BLaER1 (cell line): Measurements from ENCODE around the gene IL13.

Experiments used
- H3K27ac ChIP-seq: shearing (Covaris generic); formaldehyde crosslinking; 2 replicates; pipeline ENCODE4 v1.8.1; 2022
- H3K27me3 ChIP-seq: shearing (Covaris generic); formaldehyde crosslinking; 2 replicates; pipeline ENCODE4 v1.8.1; 2022
- H3K36me3 ChIP-seq: shearing (Covaris generic); formaldehyde crosslinking; 2 replicates; pipeline ENCODE4 v1.8.1; 2022
- H3K4me1 ChIP-seq: shearing (Covaris generic); formaldehyde crosslinking; 2 replicates; pipeline ENCODE4 v1.8.1; 2022
- H3K4me2 ChIP-seq: shearing (Covaris generic); formaldehyde crosslinking; 2 replicates; pipeline ENCODE4 v1.8.1; 2022
- H3K4me3 ChIP-seq: shearing (Covaris generic); formaldehyde crosslinking; 2 replicates; pipeline ENCODE4 v1.8.1; 2022
- H3K9ac ChIP-seq: shearing (Covaris generic); formaldehyde crosslinking; 2 replicates; pipeline ENCODE4 v1.8.1; 2022
- H3K9me3 ChIP-seq: shearing (Covaris generic); formaldehyde crosslinking; 2 replicates; pipeline ENCODE4 v1.8.1; 2022
- H4K20me1 ChIP-seq: shearing (Covaris generic); formaldehyde crosslinking; 2 replicates; pipeline ENCODE4 v1.8.1; 2022
- Cebpa-rat ChIP-seq: shearing (Covaris generic); IDR thresholded peaks from 2 replicates; pipeline ENCODE4 v1.8.1; 2022

IL13 gene

DNA sequence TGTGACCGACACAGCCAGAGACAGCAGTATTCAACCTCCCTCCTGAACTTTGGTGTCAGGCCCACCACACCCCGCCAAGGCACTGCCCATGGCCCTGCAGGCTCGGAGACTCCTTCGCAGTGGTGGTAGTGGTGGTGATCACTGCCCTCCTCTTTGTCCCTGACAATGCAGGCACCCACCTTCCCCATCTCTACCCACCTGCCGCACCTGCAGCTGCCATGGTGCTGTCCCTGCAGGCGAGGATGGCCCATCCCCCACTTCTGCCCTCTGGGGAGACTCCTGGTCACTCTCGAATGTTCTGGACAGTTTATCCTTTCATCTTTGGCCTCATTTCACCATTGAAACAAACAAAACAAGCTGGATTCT is 11.5 kb downstream of the IL13 start:
- TF ChIP-seq Cebpa-rat = no peak

GRCh38 chr5:132669966-132670882 is 12.3 kb downstream of the IL13 start:
- Histone ChIP-seq H4K20me1 (no peaks in the 10 kb centered on the region), H3K36me3 (no peaks in the 10 kb centered on the region), H3K9me3 (no peaks in the 10 kb centered on the region), H3K4me1 (no peaks in the 10 kb centered on the region), H3K9ac (no peak overlapping the region), H3K27me3 (no peaks in the 10 kb centered on the region), H3K27ac (no peak overlapping the region), H3K4me2 (no peak overlapping the region), H3K4me3 (no peak overlapping the region)
- no peak for TF ChIP-seq Cebpa-rat

More for the DNA sequence above, 11.5 kb downstream of the IL13 start:
- Histone ChIP-seq H3K9ac (no peak overlapping the region), H3K4me1 (peaks cover 6% of the 10 kb centered on the region), H3K27ac (no peak overlapping the region), H3K27me3 (no peaks in the 10 kb centered on the region), H3K36me3 (no peaks in the 10 kb centered on the region), H3K9me3 (no peaks in the 10 kb centered on the region), H3K4me2 (no peak overlapping the region), H4K20me1 (no peaks in the 10 kb centered on the region), H3K4me3 (no peak overlapping the region)

DNA sequence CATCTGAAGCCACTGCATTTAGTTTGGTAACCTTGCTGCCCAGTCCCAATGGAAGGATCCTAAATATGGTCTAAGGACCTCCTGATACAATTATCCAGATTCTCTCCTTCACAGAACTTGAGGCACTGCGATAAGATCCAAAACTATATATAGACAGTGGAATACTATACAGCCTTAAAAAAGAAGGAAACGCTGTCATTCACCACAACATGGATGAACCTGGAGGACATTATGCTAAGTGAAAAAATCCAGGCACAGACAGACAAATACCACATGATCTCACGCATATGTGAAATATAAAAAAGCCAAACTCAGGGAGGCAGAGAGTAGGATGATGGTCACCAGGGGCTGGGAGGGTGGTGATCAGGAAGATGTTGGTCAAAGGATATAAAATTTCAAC is 13.0 kb downstream of the IL13 start:
- H3K4me2 ChIP-seq = no peak overlapping the region
- no peak for TF ChIP-seq Cebpa-rat
- no peak overlapping the region for H3K4me3 ChIP-seq
- H3K27me3 ChIP-seq = no peaks in the 10 kb centered on the region
- no peaks in the 10 kb centered on the region for H4K20me1 ChIP-seq
- H3K4me1 ChIP-seq = no peaks in the 10 kb centered on the region
- no peak overlapping the region for H3K27ac ChIP-seq
- no peak overlapping the region for H3K9ac ChIP-seq
- no peaks in the 10 kb centered on the region for H3K9me3 ChIP-seq
- H3K36me3 ChIP-seq = no peaks in the 10 kb centered on the region

- H3K4me1 ChIP-seq = no peaks in the 10 kb centered on the region
- no peak overlapping the region for H3K4me2 ChIP-seq
- no peak overlapping the region for H3K27ac ChIP-seq
- no peak for TF ChIP-seq Cebpa-rat
- H3K9me3 ChIP-seq = no peaks in the 10 kb centered on the region
- no peak overlapping the region for H3K9ac ChIP-seq
- no peaks in the 10 kb centered on the region for H4K20me1 ChIP-seq
- no peak overlapping the region for H3K4me3 ChIP-seq
- no peaks in the 10 kb centered on the region for H3K27me3 ChIP-seq
- H3K36me3 ChIP-seq = no peaks in the 10 kb centered on the region
Observed at GRCh38 chr5:132673488-132673887, 15.5 kb downstream of the IL13 start.

DNA sequence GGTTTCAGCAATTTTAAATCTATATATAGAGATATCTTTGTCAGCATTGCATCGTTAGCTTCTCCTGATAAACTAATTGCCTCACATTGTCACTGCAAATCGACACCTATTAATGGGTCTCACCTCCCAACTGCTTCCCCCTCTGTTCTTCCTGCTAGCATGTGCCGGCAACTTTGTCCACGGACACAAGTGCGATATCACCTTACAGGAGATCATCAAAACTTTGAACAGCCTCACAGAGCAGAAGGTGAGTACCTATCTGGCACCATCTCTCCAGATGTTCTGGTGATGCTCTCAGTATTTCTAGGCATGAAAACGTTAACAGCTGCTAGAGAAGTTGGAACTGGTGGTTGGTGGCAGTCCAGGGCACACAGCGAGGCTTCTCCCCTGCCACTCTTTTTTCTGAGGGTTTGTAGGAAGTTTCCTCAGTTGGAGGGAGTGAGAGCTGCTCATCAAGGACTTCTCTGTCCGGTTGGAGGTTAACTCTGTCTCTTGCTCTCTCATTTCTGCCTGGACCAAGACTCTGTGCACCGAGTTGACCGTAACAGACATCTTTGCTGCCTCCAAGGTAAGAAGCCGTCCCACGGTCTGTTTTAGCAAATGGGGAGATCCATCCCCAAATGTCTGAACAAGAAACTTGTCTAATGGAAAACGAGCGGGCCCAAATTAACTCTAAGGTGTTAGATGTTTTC is 16.1 kb downstream of the IL13 start, which contains the start of gene IL4:
IL4 (plus strand) TSS at position 51 of the 692 bp plus-strand sequence; CDS start at position 113, 62 bp downstream.
- Histone ChIP-seq H3K27ac (no peak within 1 kb of the TSS), H4K20me1 (no peaks in the 10 kb centered on the region), H3K4me2 (no peak within 1 kb of the TSS), H3K4me3 (no peak within 1 kb of the TSS), H3K9ac (no peak within 1 kb of the TSS), H3K36me3 (no peaks in the 10 kb centered on the region), H3K27me3 (no peaks in the 10 kb centered on the region), H3K4me1 (no peaks in the 10 kb centered on the region), H3K9me3 (no peaks in the 10 kb centered on the region)
- TF ChIP-seq Cebpa-rat = no peak

DNA sequence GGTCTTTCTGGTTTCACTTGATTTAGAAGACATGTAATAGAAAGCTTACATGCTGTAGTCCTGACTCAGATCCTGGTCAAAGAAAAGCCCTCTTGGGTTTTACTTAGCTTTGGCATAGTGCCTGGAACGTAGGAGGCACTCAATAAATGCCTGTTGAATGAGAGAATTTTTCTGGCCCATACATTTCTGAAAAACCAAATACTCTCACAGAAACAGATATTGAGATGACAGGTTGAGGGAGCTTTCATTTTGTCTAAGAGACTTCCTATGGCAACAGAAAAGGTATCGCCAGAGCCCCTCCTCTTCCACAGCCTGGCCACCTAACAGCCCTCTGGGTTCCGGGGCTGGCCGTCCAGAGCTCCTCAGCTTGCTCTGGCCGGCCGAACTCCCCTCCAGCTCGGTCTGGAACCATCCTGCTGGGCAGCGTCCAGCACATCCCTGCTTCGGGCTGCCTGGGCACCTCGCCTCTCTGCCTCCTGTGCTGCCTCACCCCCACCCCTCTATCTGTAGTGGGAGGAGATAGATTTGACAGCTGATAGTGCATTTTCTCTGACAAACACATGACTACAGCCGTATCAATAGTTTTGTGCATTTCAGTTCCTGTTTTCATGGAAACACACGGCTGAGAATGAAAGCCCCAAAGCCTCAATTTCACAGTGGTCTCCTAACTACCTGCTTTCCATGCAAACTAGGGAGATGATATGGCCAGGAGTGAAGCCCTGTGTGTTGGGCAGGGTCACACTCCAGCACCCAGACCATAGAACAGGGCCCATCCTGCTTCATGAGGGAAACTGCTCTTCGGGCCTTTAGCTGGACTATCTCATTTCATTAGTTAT is 16.9 kb downstream of the IL13 start:
- H3K27ac ChIP-seq = no peak overlapping the region

GRCh38 chr5:132675936-132676689 is 18.1 kb downstream of the IL13 start:
- peaks cover 1% of the 10 kb centered on the region; the same call in 1 of the 2 replicates for H3K4me1 ChIP-seq
- no peaks in the 10 kb centered on the region for H4K20me1 ChIP-seq
- H3K9ac ChIP-seq = no peak overlapping the region

More for the DNA sequence above, 16.9 kb downstream of the IL13 start:
- Histone ChIP-seq H3K36me3 (no peaks in the 10 kb centered on the region), H3K9me3 (no peaks in the 10 kb centered on the region), H3K4me2 (no peak overlapping the region), H3K27me3 (no peaks in the 10 kb centered on the region), H3K9ac (no peak overlapping the region), H3K4me1 (no peaks in the 10 kb centered on the region), H4K20me1 (no peaks in the 10 kb centered on the region), H3K4me3 (no peak overlapping the region)
- no peak for TF ChIP-seq Cebpa-rat

GRCh38 chr5:132677191-132677590 is 19.2 kb downstream of the IL13 start:
- Histone ChIP-seq H4K20me1 (no peaks in the 10 kb centered on the region), H3K27me3 (no peaks in the 10 kb centered on the region), H3K27ac (no peak overlapping the region), H3K9ac (no peak overlapping the region), H3K9me3 (no peaks in the 10 kb centered on the region), H3K4me3 (no peak overlapping the region), H3K36me3 (no peaks in the 10 kb centered on the region), H3K4me2 (no peak overlapping the region), H3K4me1 (peaks cover 7% of the 10 kb centered on the region; the same call in 1 of the 2 replicates)
- no peak for TF ChIP-seq Cebpa-rat

More at GRCh38 chr5:132675936-132676689, 18.1 kb downstream of the IL13 start:
- Histone ChIP-seq H3K27me3 (no peaks in the 10 kb centered on the region), H3K27ac (no peak overlapping the region), H3K4me3 (no peak overlapping the region), H3K36me3 (no peaks in the 10 kb centered on the region), H3K9me3 (no peaks in the 10 kb centered on the region), H3K4me2 (no peak overlapping the region)
- TF ChIP-seq Cebpa-rat = no peak
